GM18867 (cell line): ENCODE measurements around the gene LTB.
"Not testable (repeated sequence)": the region's sequence is repeated elsewhere in the genome, so short reads cannot be mapped to it uniquely, and the experiment has no call there.

ENCODE experiments used
- ATAC-seq: cut with Tn5 transposase; IDR thresholded peaks from one replicate; pipeline ENCODE4 v1.9.1; 2021; ENCODE audit warnings: mild to moderate bottlenecking, moderate library complexity; ENCODE audit not compliant: unreplicated experiment

Gene LTB

DNA sequence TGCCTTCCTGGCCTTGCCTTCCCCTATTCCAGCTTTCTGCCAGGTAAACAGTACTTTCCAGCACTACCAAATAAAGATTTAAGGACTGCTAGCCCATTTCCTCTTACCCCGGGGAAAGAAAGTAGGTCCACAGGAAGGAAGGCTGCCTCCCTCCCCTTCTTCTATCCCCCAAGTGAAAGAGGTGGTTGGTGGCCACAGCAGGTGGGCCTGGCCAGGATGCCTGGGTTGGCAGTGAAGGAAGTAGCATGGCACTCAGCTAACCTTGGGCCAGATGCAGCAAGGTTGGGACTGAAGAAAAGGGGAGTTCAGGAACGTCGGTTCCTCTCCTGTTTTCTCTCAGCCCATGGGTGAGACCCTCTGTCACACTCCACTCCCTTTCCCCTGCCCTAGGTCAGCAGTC, 25.9 kb downstream of the LTB start:
- ATAC-seq: no peak

DNA sequence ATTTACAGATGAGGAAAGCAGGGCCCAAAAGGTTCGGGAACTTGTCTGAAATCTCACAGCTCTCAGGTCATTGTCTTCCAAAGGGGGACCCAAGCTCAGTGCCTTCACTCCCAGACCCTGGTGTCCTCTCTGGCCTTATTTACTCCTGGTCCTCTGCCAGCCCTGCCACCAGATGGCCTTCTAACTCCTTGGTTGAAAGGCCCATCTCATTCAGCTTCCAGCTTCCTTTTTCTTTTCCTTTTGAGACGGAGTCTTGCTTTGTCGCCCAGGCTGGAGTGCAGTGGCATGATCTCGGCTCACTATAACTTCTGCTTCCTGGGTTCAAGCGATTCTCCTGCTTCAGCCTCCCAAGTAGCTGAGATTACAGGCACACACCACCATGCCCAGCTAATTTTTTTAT, 30.9 kb downstream of the LTB start:
- not testable (repeated sequence) for ATAC-seq

DNA sequence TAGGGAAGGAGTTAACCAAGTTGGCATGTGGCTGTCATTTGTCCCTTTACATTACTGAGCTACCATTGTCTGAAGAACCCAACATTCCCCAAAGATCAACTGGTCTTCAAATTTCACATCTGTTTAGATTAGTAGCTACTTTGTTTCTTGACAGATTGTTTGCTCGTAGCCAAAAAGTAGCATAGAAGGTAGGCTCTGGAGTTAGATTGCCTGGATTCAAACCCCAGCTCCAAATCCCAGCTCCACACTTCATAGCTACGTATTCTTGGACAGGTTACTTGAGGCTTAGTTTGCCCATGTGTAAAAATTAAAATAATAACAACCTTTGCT, 33.7 kb downstream of the LTB start:
- no peak for ATAC-seq

DNA sequence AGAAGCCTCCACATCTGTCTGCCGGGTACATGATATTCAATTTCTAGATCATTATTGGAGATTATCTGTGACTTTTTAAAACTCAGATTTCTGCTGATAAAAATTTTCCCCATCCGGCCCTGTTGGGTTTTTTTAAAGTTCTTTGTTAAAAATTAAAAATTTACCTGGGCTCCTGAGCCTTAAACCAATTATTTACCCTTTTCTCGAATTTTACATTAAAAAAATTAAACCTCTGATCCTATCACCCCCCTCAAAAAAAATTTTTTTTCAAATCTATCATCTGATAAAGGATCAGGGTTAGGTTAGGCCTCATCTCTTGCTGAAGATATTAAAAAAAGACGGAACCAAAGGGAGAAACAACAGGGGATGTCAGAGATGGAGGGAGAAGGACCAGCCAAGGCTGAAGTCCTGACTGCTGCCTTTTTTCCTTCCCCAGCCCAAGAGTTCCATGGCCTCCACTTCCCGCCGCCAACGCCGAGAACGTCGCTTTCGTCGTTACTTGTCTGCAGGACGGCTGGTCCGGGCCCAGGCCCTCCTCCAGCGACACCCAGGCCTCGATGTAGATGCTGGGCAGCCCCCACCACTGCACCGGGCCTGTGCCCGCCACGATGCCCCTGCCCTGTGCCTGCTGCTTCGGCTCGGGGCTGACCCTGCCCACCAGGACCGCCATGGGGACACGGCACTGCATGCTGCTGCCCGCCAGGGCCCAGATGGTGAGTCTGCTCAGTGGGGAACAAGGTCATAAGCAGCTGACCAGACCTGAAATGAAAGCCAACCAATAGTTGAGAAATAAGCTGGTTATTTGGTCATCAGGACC, 34.3 kb downstream of the LTB start:
- ATAC-seq: no peak

DNA sequence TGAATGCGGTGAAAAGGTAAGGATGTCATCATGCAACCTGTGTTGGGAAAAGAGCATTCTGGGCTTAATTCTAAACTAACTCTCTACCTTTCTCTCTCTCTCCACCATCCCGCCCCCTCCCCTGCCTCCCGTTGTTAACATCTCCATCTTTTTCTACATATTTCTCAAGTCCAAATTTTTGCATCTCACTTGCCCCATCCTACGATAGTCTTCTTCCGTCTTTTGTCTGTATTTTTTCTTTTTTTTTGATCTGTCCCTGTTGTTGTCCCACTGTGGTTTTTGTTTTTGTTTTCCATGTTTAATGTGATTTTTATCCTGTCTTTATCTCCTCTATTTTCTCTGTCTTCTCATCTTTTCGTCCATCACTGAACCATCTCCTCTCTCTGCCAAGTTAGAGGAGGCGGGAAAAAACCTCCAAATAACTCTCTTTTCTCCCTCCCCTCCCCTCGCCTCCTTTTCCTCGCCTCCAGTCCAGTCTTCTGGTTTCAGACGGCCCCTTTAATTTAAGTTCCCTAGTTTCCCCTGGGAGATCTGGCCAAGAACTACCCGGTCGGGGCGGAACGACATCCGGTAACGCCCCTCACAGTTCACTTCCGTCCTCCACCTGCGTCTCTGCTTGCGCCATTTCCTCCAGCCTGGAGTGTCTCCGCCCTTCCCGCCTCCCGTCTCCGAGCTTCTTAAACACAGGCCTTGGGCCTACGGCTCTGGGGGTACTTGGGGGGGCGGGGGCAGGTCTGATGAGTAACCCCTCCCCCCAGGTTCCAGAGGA, 35.1 kb downstream of the LTB start, which contains the start of gene NFKBIL1:
Gene NFKBIL1 (plus strand): TSS at position 651 of the 769 bp plus-strand sequence. CDS start 87 bp downstream, at position 738.
- peak; percentile 75 for ATAC-seq

DNA sequence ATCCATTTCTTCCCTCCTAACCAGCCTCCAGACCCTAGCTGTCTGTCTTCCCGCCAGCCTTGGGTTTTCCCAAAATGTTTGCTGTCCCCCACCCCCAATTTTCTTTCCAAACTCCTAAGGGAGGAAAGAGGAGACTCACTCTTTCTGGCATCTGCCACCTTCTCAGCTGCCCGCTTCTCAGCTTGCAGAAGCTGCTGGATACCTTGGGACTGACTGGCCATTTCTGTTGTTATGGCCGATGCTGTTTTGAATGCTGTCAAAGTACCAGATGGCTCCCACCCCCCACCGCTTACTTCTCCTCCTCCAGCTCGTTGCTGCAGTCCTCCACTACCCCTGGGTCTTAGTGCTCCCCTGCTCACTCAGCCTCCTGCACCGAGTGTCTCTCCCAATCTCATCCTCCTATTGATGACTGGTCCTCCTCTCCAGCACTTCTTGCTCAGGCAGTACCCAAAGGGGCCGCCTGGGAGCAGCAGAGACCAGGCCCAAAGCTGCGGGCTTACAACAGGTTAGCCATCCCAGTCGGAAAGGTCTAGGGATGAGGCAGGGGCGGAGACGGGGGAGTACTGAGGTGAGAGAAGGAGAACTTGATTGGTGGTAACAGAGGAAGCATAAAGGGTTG, 35.8 kb downstream of the LTB start, which contains the start of gene ATP6V1G2:
Gene ATP6V1G2 (minus strand): TSS at position 270 of the 619 bp plus-strand sequence. CDS start 49 bp downstream, at position 221.
- ATAC-seq: peak; percentile 45

DNA sequence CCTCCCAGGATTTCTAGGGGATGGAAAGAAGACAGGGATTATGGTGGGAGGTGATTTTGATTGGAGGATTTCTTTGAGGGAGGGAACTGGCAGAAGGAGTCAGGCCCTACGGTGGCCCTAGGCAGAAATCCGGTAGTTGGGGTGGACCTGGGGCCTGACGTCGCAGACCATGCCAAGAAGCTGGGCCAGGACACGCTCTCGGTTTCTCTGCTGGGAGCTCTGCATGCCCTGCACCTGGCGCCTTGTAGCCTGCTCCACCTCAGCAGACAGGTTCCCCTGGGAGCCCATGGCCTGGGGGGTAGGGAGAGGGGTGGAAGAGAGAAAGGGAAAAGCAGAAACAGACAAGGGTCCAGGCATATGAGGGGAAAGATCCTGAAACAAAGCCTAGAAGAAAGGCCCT, 36.9 kb downstream of the LTB start:
- ATAC-seq: no peak

DNA sequence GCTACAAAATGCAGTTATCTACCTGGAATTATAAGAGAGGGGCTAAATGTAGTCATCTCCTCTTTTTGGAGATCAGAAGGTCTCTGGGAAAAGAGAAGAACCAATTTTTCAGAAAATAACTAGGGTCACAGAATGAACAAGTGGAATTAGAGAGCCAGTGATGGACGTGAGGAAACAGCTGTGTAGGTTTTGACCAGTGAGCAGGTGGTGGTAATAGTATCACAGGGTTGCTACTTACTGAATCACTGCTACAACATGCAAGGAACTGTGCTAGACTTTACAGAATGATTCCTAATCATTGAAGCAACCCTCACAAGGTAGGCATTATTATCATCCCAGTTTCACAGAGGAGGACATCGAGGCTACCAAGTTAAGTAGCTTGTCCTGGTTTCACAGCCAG, 37.5 kb downstream of the LTB start:
- ATAC-seq: no peak

DNA sequence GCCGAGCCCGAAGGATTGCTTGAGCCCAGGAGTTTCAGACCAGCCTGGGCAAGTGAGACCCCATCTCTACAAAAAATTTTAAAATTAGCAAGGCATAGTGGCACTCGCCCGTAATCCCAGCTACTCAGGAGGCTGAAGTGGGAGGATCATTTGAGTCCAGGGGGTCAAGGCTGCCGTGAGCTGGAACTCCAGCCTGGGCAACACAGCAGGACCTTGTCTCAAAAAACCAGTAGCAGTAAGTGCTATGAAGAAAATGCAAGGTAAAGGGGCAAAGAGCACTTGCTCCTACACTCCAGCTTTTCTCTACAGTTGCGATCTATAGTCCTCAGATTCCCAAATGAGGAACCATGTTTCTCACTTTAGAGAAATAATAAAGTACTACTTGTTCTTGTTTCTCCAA, 38.6 kb downstream of the LTB start:
- no peak for ATAC-seq

DNA sequence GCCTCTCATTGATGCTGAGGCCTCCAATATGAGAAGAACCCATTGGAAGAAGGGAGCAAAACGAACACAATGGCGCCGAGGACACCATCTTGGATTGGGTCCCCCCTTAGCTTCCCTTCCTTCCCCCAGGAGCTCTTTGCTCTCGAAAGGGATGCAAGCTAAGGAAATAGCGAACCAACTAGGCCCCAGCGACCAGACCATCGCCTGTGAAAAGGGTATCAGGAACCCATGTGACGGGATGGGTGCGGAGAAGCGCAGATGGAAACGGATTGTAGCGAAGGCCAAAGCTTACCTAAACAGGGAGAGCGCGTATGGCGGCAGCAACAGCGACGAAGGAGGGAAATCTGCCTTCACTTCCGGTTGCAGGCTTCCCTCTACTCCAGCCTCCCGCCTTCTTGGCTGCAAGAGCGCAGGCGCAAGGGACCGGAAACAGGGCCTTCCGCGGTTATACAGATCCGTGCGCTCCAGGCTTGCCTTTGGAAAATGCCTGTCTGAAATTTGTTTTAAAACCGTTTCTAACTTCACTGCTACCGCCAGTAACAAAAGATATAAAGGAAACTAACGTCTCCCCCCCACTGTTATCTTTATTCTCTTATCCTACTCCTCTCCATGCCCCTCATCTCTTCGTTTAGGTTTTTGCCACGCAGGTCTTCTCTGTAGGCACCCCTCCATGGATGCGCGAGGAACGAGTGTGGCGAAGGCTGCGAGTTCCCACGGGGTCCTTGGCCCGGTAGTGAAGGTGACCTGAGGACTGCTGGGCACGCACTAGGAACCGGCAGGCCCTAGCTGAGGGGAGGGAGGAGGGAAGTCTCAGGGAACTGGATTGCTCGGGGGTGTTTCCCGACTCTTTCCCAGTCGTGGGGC, 40.3 kb downstream of the LTB start, which contains the start of gene DDX39B:
Gene DDX39B (minus strand): TSS at position 346 of the 864 bp plus-strand sequence. CDS start 1,471 bp downstream, outside the sequence.
- ATAC-seq: peak; percentile 68

DNA sequence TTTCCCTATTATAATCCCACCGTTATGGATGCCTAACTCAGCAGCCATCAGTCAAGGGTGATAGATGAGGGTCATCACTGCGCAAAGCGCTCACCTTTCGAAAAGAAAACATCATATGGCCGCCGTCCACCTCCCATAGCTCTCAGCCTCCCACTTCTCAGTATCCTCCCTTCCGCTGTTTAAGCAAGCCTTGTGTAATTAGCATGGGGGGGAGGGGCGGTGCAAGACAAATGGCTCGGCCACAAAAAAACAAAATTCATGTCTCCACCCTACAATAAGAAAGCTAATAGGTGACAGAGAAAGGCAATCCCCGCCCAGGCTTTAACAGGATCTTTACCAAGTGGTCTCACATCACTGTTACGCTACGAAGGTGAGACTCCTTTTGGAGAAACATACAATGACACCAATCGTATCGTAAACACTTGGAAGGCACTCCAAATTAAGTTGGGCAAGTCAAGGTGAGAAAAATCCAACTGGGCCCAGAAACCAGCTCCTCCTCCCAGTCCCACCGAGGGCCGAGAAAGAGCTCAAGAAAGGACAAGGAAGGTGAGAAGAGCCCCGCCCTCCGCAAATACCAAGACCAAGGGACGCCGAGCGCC, 41.1 kb downstream of the LTB start:
- peak; percentile 4 for ATAC-seq

DNA sequence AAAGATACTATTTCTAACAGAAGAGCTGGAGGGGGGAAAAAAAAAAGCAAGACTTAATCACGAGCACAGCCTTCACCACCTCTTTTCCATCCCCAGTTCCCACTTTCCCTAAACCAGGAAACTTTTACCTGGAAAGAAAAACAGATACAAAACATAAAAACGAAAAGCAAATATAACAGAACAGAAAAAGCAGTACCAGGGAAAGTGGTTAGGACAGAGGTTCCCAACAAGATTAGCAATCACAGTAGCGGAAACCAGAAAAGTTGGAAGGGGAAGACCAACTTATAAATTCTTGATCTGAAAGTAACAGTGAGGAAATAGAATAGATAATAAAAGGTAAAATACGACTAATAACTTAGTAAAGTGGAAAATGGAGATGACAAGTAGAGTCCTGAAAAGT, 41.6 kb downstream of the LTB start:
- no peak for ATAC-seq

DNA sequence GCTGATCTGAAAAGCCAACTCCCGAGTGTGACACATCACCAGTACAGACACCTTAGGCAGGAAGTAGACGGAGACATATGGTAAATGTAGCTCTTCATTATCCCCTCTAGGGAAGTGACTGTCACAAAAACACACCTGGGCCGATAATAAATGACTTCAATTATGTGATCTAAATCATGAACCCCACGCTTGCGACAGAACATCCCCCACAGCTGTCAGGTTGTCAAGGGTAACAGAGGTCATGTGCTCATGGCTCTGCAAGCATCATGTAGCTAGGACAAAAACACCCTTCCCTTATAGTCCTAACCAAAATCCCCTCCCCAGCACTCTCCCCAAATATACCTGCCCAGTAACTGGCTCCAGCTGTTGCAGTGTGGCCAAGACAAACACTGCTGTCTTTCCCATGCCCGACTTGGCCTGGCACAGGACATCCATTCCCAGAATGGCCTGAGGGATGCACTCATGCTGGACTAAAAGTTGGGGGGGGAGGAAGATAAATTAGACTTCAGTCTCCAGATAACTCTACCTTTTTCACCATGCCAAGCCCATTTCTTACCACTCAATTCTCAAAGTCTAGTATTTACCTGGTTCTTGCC, 43.3 kb downstream of the LTB start:
- no peak for ATAC-seq

DNA sequence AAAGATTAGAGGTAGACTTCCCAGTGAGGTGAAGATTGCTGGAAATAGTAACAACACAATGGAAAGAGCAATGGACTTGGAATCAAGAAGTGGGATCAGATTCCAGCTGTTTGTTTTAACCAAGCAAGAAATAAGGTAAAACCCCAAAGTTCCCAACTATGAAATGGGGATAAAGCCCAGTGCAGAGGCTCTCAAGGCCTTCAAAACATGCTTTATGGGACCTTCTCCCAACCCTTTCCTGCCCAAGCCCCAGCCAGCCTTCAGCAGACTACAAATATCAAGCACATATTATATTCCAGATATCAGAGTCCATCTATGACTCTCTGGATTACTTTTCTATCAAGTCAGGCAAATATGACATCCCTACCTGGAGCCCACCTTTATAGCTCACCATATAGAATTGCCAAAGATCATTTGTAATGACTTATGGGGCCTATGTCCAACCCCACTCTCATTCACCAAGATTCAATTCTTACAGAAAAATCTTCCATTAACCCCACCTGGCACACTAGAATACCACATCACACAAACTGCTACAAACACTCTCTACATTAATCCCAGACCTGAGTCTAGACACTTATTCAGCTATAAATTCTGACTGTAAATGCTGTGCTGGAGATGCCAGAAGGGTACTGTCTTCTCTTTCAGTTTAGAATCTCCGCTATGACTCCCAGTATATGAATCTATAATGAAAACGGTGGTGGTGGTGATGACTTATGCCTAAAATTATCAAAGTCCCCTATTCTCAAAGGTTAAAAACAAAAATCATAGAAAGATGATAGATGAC, 46.5 kb downstream of the LTB start:
- ATAC-seq: no peak

DNA sequence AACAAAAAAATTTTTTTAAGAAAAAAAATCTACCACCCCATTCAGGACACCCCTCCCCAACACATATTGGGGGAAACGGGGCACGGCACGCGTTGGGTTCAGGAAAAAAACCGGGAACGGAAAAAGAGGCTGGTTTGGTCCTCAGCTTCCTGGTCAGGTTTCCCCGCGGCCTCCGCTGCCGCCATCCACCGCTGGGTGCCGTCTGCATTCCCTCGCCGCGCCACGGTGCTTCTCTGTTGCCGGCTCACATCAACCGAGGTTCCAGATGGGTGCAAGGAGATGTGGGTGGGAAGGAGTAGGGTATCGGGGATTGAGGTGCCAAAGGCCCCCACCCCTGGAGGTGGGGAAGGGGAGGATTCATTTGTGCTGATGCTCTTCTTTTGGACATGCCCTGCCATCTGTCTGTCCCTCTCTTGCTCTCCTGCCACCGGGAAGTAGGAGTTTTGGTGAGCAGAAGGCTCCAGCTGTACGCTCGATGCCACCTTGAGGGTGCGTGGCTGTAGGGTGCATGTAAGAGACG, 47.6 kb downstream of the LTB start:
- no peak for ATAC-seq

DNA sequence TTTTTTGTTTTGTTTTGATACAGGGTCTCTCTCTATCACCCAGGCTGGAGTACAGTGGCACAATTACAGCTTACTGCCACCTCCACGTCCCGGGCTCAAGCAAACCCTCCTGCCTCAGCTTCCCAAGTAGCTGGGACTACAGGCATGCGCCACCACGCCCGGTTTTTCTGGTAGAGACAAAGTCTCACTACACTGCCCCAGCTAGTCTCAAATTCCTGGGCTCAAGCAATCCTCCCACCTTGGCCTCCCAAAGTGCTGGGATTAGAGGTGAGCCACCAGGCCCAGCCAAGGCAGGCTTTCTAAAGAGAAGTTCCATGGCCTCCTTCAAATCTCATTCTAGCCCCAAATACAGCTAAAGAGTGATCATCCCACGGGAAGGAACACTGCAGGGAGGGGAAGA, 48.2 kb downstream of the LTB start:
- no peak for ATAC-seq

DNA sequence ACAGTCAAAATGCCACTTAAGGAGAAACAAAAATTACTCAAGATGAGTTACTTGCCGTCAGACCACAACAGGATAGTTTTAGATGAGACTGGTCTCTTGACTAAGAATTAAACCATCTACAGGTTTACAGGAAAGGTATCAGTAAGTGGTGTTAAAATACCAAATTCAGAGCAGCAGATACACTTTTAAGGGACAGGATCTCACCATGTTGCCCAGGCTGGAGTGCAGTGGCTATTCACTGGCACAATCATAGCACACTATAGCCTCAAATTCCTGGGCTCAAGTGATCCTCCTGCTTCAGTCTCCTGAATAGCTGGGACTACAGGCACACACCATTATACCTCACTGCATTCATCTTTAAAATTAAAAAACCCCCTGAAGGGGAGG, 48.8 kb downstream of the LTB start:
- ATAC-seq: no peak

DNA sequence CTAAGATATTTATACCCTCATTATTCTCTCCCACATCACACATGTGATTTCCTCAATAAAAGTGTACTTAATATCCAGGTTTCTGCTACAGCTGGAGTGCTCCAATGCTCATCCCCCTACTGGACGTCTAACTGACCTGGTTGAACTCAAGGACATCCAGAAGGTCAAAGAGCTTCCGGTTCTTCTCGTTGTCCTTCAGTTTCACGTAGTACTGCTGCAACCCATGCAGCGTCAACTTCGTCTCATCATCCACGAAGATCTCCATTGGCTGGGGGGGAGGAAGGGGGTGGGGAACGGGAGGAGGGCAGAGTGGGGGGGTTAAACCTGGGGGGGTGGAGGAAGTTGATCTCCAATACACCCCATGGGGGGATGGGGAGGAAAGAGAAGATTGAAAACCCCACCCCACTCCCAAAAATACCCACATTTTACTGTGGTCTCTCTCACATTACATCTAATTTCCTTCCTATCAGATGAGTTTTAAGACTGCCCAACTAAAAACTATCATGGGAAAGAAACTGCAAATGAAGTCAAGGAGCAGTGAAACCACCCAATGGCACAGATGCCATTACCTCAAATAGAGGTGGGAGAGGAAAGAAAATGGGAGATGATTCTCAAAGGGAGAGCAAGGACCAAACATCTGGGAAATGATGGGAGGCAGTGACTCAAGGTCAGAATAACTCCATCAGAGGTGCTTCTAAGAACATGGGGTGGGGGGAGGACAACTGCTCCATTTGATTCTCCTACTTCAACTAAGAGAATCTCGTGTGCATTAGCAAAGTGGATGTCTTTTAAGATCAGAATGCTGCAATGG, 49.4 kb downstream of the LTB start:
- ATAC-seq: no peak
